ENCODE data around the gene TRPT1.

TRPT1 gene

GRCh38 chr11:64220798-64221197 is 5.2 kb downstream of the TRPT1 start:
- TF ChIP-seq CTCF (IDR thresholded peaks at IDR 0.05; ENCODE audit: borderline replicate concordance, insufficient read depth, low read depth, low read length): no peak
- no peak overlapping the region for H3K4me3 ChIP-seq (ENCODE audit: low read depth, low read length)

- no peak for TF ChIP-seq CTCF (IDR thresholded peaks at IDR 0.05; ENCODE audit: borderline replicate concordance, insufficient read depth, low read depth, low read length)
- H3K4me3 ChIP-seq (ENCODE audit: low read depth, low read length): no peak overlapping the region
These were observed 5.7 kb downstream of the TRPT1 start for GRCh38 chr11:64220271-64220670.

GRCh38 chr11:64219755-64220154 is 6.2 kb downstream of the TRPT1 start:
- TF ChIP-seq CTCF (IDR thresholded peaks at IDR 0.05; ENCODE audit: borderline replicate concordance, insufficient read depth, low read depth, low read length): no peak
- no peak overlapping the region for H3K4me3 ChIP-seq (ENCODE audit: low read depth, low read length)

GRCh38 chr11:64219354-64219684 is 6.7 kb downstream of the TRPT1 start:
- no peak for TF ChIP-seq CTCF (IDR thresholded peaks at IDR 0.05; ENCODE audit: borderline replicate concordance, insufficient read depth, low read depth, low read length)
- no peak overlapping the region for H3K4me3 ChIP-seq (ENCODE audit: low read depth, low read length)

- no peak for TF ChIP-seq CTCF (IDR thresholded peaks at IDR 0.05; ENCODE audit: borderline replicate concordance, insufficient read depth, low read depth, low read length)
- no peak overlapping the region for H3K4me3 ChIP-seq (ENCODE audit: low read depth, low read length)
These were observed 7.2 kb downstream of the TRPT1 start for GRCh38 chr11:64218628-64219353.

- TF ChIP-seq CTCF (IDR thresholded peaks at IDR 0.05; ENCODE audit: borderline replicate concordance, insufficient read depth, low read depth, low read length): no peak
- H3K4me3 ChIP-seq (ENCODE audit: low read depth, low read length): no peak overlapping the region
These were observed 9.1 kb downstream of the TRPT1 start for GRCh38 chr11:64216879-64217278.

- no peak for TF ChIP-seq CTCF (IDR thresholded peaks at IDR 0.05; ENCODE audit: borderline replicate concordance, insufficient read depth, low read depth, low read length)
- no peak overlapping the region for H3K4me3 ChIP-seq (ENCODE audit: low read depth, low read length)
These were observed 14.7 kb downstream of the TRPT1 start for GRCh38 chr11:64211181-64211872.
